ENCODE measurements around the gene GPRIN3. TPM values are rescaled to one million over a fixed set of nuclear protein-coding genes. Genes with fewer than 3 reads are reported as not detected.

GPRIN3 gene
- total RNA-seq, 1 experiment from 2014 or later, result 0.48 TPM

GRCh38 chr4:89347363-89348025 lies 39.9 kb upstream of the GPRIN3 start:
- TF ChIP-seq, protein P1, sequence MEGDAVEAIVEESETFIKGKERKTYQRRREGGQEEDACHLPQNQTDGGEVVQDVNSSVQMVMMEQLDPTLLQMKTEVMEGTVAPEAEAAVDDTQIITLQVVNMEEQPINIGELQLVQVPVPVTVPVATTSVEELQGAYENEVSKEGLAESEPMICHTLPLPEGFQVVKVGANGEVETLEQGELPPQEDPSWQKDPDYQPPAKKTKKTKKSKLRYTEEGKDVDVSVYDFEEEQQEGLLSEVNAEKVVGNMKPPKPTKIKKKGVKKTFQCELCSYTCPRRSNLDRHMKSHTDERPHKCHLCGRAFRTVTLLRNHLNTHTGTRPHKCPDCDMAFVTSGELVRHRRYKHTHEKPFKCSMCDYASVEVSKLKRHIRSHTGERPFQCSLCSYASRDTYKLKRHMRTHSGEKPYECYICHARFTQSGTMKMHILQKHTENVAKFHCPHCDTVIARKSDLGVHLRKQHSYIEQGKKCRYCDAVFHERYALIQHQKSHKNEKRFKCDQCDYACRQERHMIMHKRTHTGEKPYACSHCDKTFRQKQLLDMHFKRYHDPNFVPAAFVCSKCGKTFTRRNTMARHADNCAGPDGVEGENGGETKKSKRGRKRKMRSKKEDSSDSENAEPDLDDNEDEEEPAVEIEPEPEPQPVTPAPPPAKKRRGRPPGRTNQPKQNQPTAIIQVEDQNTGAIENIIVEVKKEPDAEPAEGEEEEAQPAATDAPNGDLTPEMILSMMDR (conservative IDR thresholded peaks at IDR 0.05), result no peak
- Mint-ChIP-seq H3K9me3 (peaks cover 0 to 12% of the 10 kb centered on the region in 2 experiments; a peak in 4 of 5 replicates), H3K36me3 (ENCODE audit: insufficient read depth in 1 of 3, low read depth in 3 of 3) (peaks cover 0 to 4% (median 0%) of the 10 kb centered on the region in 3 experiments; a peak in 1 of 7 replicates), H3K27ac (no peak overlapping the region), H3K4me1 (no peaks in the 10 kb centered on the region), H3K4me3 (no peak overlapping the region), H3K27me3 (ENCODE audit: low read depth) (no peaks in the 10 kb centered on the region)
- H3K9me3 ChIP-seq (ENCODE audit: control insufficient read depth, low read depth, low read length), result no peaks in the 10 kb centered on the region
- H3K4me1 ChIP-seq (ENCODE audit: insufficient read depth, low read length), result no peaks in the 10 kb centered on the region
- no peak overlapping the region for H4K91ac ChIP-seq (ENCODE audit: insufficient read length, low read depth, low read length)
- H3K56ac ChIP-seq (ENCODE audit: insufficient read length, low read depth, low read length), result no peak overlapping the region
- WGBS (ENCODE audit: extremely low coverage, insufficient read length, low lambda C conversion rate), result no CpG with 5 or more reads among the region's 2 CpGs
- no peak overlapping the region for H2BK20ac ChIP-seq (ENCODE audit: low read depth, low read length, poor library complexity, severe bottlenecking)
- no peak overlapping the region for H3K23ac ChIP-seq (ENCODE audit: insufficient read length, low read depth, low read length)
- H3K27ac ChIP-seq (ENCODE audit: insufficient read length, low read depth, low read length), result no peak overlapping the region
- H4K5ac ChIP-seq (ENCODE audit: insufficient read length, low read depth, low read length), result no peak overlapping the region
- H4K8ac ChIP-seq (replicated peaks; ENCODE audit: insufficient read length, low read depth, low read length), result no peak overlapping the region
- no peak overlapping the region for H3K9ac ChIP-seq (ENCODE audit: extremely low read depth, insufficient read length, low read length)
- no peak overlapping the region for H2BK12ac ChIP-seq (ENCODE audit: insufficient read length, low read depth, low read length)
- no peaks in the 10 kb centered on the region for H4K20me1 ChIP-seq (ENCODE audit: control insufficient read depth, insufficient read depth, insufficient read length)
- no peak overlapping the region for H3K14ac ChIP-seq (ENCODE audit: insufficient read depth, low read length)
- H3K79me1 ChIP-seq (ENCODE audit: insufficient read depth, low read depth, low read length, poor library complexity, severe bottlenecking), result no peaks in the 10 kb centered on the region
- no peak overlapping the region for H3K4ac ChIP-seq (ENCODE audit: low read depth, low read length)
- H3K18ac ChIP-seq (ENCODE audit: insufficient read length, low read depth, low read length), result no peak overlapping the region
- H3K27me3 ChIP-seq (ENCODE audit: insufficient read depth, low read length), result no peaks in the 10 kb centered on the region
- no peaks in the 10 kb centered on the region for H3K79me2 ChIP-seq (ENCODE audit: insufficient read depth, low read length)
- DNase-seq, result no peak
- H2AFZ ChIP-seq (ENCODE audit: low read length), result no peak overlapping the region
- no peaks in the 10 kb centered on the region for H3K23me2 ChIP-seq (ENCODE audit: insufficient read length, low read depth, low read length, poor library complexity, severe bottlenecking)
- H3K4me2 ChIP-seq (ENCODE audit: insufficient read depth, insufficient read length, low read length), result no peak overlapping the region
- no peak overlapping the region for H2BK15ac ChIP-seq (ENCODE audit: low read depth, low read length)
- no peak overlapping the region for H2BK5ac ChIP-seq (ENCODE audit: insufficient read length, low read length)
- no peak overlapping the region for H2AK5ac ChIP-seq (ENCODE audit: insufficient read length, low read length)
- H3T11ph ChIP-seq (ENCODE audit: low read length), result no peak overlapping the region
- H2BK120ac ChIP-seq (ENCODE audit: low read depth, low read length, poor library complexity, severe bottlenecking), result no peak overlapping the region

Data from H9 (cell line).